Caco-2 (cell line): ENCODE measurements around the gene ASF1B. TPM values are rescaled to one million over a fixed set of nuclear protein-coding genes. Genes with fewer than 3 reads are reported as not detected.

Experiments used
- BruUV-seq: library from RNA; stranded (reverse); fragments of 400-500 nt; replicated peaks from 2 replicates; lab custom pipeline; 2021; lab: Mats Ljungman, UMichigan
- CTCF ChIA-PET: fragments of 300-600 bp; sonication (Branson Sonifier 250); formaldehyde crosslinking; loops from one replicate; lab custom pipeline; 2022; ENCODE audit warnings: antibody characterized with exemption; lab: Charles Lee
- POLR2A ChIA-PET: fragments of 300-600 bp; sonication (Branson Sonifier 250); formaldehyde crosslinking; loops from one replicate; lab custom pipeline; 2022; ENCODE audit warnings: antibody characterized with exemption; lab: Charles Lee
- DNase-seq, 2 experiments: peaks; one replicate each; pipeline versions ENCODE4 v3.0.0 to v3.0.0-alpha.2; 2020 to 2022
- H3K27me3 ChIP-seq: replicated peaks from 2 replicates; pipeline ENCODE4 v1.6.0; 2011; ENCODE audit warnings: low read length; ENCODE audit not compliant: control insufficient read depth, insufficient read depth
- H3K36me3 ChIP-seq: 2 replicates; pipeline ENCODE4 v1.5.1; 2011; ENCODE audit warnings: low read length; ENCODE audit not compliant: control insufficient read depth, insufficient read depth
- H3K4me1 ChIP-seq: fragments of 250-450 bp; sonication (Bioruptor Pico); 2 replicates; pipeline ENCODE4 v1.5.1; 2020; ENCODE audit warnings: mild to moderate bottlenecking
- H3K4me3 ChIP-seq: 2 replicates; pipeline ENCODE4 v1.5.1; 2011; ENCODE audit warnings: low read depth, mild to moderate bottlenecking, control low read depth, low read length
- H3K9me3 ChIP-seq: fragments of 250-450 bp; sonication (Bioruptor Pico); 2 replicates; pipeline ENCODE4 v1.5.1; 2020; ENCODE audit warnings: mild to moderate bottlenecking, moderate library complexity
- H3K27ac Mint-ChIP-seq: one replicate; pipeline ENCODE4 v1.8.0; 2022; ENCODE audit warnings: mixed read lengths; ENCODE audit not compliant: unreplicated experiment
- H3K27me3 Mint-ChIP-seq: one replicate; pipeline ENCODE4 v1.8.0; 2022; ENCODE audit warnings: mixed read lengths; ENCODE audit not compliant: insufficient read depth, unreplicated experiment
- H3K36me3 Mint-ChIP-seq: one replicate; pipeline ENCODE4 v1.8.0; 2022; ENCODE audit warnings: mild to moderate bottlenecking, mixed read lengths; ENCODE audit not compliant: insufficient read depth, unreplicated experiment
- H3K4me1 Mint-ChIP-seq: one replicate; pipeline ENCODE4 v1.8.0; 2022; ENCODE audit warnings: low read depth, mixed read lengths; ENCODE audit not compliant: unreplicated experiment
- H3K4me3 Mint-ChIP-seq: one replicate; pipeline ENCODE4 v1.8.0; 2022; ENCODE audit warnings: mild to moderate bottlenecking, moderate library complexity, mixed read lengths; ENCODE audit not compliant: unreplicated experiment
- H3K9me3 Mint-ChIP-seq: one replicate; pipeline ENCODE4 v1.8.0; 2022; ENCODE audit warnings: mixed read lengths; ENCODE audit not compliant: unreplicated experiment
- intact Hi-C: fragments of 100-400 bp; cut with micrococcal nuclease; formaldehyde crosslinking; loops from one replicate; pipeline ENCODE4 v1.10.0; 2022; ENCODE audit not compliant: unreplicated experiment
- total RNA-seq: library from RNA; stranded (reverse); gene quantifications from 2 replicates; pipeline ENCODE4 v1.2.3, GENCODE V29; 2022
- TF ChIP-seq, protein P1 (sequence below), 2 experiments: fragments of 200-600 bp in 1 of 2; IDR thresholded peaks; 1 replicate in 1 of 2; 2 replicates in 1 of 2; pipeline versions ENCODE4 v1.5.1 to v1.8.0; 2011 to 2022; ENCODE audit warnings: antibody characterized with exemption in 1 of 2, control low read depth in 1 of 2, inconsistent platforms in 1 of 2, low read depth in 1 of 2, low read length in 1 of 2, mild to moderate bottlenecking in 1 of 2, moderate library complexity in 1 of 2; ENCODE audit not compliant: insufficient read depth in 1 of 2, severe bottlenecking in 1 of 2, unreplicated experiment in 1 of 2

Gene ASF1B
- total RNA-seq, 1 experiment from 2014 or later, result 40.2 TPM

DNA sequence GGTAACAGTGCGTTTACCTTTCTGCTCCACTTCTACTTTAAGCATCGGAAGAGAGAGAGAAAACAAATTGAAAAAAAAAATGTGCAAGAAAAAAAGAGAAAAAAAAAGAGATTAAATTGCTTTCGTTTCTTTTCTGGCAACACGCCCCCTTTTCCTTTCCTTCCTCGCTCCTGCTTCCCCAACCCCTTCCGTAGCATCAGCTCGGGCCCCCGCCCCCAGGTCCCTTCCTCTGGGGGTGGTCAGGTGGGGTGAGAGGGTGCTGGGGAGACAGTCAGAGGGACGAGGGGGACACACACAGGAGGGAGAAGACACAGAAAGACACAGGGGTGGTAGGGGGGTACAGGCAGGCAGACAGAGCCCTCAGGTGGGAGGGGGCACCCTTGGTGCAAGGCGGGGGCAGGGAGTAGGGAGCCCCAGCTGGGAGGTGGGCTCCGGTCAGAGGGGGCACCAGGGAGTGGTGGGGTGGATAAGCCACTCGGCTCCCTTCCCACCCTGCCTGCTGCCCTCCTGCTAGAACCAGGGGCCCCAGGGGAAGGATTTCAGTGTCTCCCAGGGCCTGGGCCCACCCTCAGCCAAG lies 30.7 kb upstream of the ASF1B start:
- Mint-ChIP-seq H3K4me1 (no peaks in the 10 kb centered on the region), H3K36me3 (no peaks in the 10 kb centered on the region), H3K27me3 (no peaks in the 10 kb centered on the region), H3K9me3 (no peaks in the 10 kb centered on the region), H3K27ac (no peak overlapping the region), H3K4me3 (no peak overlapping the region)
- Histone ChIP-seq H3K36me3 (no peaks in the 10 kb centered on the region), H3K9me3 (no peaks in the 10 kb centered on the region), H3K27me3 (no peaks in the 10 kb centered on the region), H3K4me1 (no peaks in the 10 kb centered on the region), H3K4me3 (no peak overlapping the region)
- BruUV-seq, result no TSS peak
- ChIA-PET CTCF (no interaction called here), POLR2A (interaction anchor here (0.8 kb wide), 1 partner anchor 31 kb away, joined by 3 read pairs; the partner anchor contains the start of gene ASF1B)
- intact Hi-C loops, result no loop called here
- DNase-seq, result no peak
- TF ChIP-seq, protein P1, sequence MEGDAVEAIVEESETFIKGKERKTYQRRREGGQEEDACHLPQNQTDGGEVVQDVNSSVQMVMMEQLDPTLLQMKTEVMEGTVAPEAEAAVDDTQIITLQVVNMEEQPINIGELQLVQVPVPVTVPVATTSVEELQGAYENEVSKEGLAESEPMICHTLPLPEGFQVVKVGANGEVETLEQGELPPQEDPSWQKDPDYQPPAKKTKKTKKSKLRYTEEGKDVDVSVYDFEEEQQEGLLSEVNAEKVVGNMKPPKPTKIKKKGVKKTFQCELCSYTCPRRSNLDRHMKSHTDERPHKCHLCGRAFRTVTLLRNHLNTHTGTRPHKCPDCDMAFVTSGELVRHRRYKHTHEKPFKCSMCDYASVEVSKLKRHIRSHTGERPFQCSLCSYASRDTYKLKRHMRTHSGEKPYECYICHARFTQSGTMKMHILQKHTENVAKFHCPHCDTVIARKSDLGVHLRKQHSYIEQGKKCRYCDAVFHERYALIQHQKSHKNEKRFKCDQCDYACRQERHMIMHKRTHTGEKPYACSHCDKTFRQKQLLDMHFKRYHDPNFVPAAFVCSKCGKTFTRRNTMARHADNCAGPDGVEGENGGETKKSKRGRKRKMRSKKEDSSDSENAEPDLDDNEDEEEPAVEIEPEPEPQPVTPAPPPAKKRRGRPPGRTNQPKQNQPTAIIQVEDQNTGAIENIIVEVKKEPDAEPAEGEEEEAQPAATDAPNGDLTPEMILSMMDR (IDR thresholded peaks at IDR 0.05; ENCODE audit: insufficient read depth in 1 of 2, low read depth in 1 of 2, low read length in 1 of 2, severe bottlenecking in 1 of 2, unreplicated experiment in 1 of 2), result no peak

DNA sequence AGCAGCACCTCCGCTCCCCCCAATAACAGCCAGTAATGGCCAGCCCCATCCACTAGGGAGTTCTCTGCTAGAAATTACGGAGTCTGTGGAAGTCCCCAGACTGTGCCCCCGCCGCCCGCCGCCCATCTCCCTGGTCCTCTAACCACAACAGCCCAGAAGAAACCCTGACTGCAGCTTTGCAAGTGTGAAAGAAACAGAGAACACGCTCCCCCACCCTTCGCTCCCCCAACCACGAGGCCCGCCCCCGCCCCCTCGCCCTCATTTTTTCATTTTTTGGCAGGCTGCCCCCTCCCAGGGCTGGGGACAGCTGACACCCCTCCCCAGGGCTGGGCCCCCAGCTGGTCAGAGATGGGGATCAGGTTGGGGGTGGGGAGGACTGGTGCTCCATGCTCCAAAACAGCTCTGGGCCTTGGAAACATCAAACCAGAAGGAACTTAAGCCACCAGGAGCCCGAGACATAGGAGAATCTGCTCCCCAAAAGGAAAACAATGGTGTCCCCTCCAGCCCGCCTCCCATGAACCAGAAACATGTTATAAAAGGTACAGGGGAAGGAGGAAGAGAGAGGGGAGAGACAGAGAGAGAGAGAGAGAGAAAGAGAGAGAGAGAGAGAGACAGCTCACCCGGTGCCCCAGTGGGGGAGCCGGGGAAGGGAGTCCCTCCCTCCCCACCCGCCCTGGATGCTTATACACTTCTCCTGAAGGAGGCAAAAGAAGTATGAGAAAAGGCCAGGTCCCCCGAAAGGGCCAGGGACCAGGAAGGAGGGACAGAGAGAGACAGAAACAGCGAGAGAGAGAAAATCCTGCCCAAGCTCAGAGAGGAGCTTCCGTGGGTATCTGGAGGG lies 29.8 kb upstream of the ASF1B start:
- no peaks in the 10 kb centered on the region for H3K27me3 Mint-ChIP-seq
- no peak overlapping the region for H3K4me3 ChIP-seq
- H3K4me1 Mint-ChIP-seq, result no peaks in the 10 kb centered on the region
- no peaks in the 10 kb centered on the region for H3K36me3 ChIP-seq
- H3K27me3 ChIP-seq, result no peaks in the 10 kb centered on the region
- intact Hi-C loops, result no loop called here
- no peaks in the 10 kb centered on the region for H3K4me1 ChIP-seq
- no peak overlapping the region for H3K4me3 Mint-ChIP-seq
- TF ChIP-seq, protein P1 (IDR thresholded peaks at IDR 0.05; ENCODE audit: insufficient read depth in 1 of 2, low read depth in 1 of 2, low read length in 1 of 2, severe bottlenecking in 1 of 2, unreplicated experiment in 1 of 2), result no peak
- no TSS peak for BruUV-seq
- H3K9me3 Mint-ChIP-seq, result no peaks in the 10 kb centered on the region
- no peaks in the 10 kb centered on the region for H3K9me3 ChIP-seq
- POLR2A ChIA-PET, result no interaction called here
- H3K36me3 Mint-ChIP-seq, result no peaks in the 10 kb centered on the region
- CTCF ChIA-PET, result interaction anchor here (0.6 kb wide), 1 partner anchor 200 kb away, joined by 5 read pairs; no protein-coding TSS in a partner anchor
- no peak for DNase-seq
- no peak overlapping the region for H3K27ac Mint-ChIP-seq

DNA sequence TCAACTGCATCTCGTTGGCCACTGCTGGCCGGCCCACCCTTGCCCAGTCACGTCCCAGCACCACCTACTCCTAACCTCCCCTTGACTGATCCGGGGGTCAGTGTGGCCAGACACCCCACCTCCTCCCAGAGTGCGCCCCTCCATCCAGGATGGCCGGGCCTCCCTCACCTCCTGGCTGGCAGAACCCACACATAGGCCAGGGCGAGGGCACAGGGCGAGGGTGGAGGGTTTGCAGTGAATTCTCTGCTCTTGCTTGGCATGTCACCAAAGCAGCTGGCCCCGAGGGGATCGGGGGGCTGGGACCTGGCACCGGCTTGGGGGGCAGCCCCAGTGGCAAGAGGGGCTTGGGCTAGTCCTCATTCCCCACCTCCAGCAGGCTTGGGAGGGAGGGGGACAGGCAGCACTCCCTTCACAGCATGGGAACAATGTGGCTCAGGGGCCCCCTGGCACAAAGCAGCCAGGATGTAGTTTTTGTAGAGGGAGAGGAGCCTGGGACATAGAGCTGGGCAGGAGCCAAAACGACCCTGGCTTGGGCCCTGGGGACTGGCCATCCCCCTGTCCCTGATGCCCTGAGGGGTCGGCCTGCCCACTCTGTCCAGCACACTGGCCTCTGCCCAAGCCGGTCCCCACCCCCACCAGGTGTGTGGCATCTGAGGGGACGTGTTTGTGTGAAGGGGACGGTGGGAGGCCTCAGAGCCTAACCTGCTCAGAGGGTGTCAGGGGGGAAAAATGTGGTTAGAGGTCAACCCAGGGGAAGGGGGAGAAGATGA lies 28.5 kb upstream of the ASF1B start:
- H3K4me3 ChIP-seq, result no peak overlapping the region
- H3K36me3 ChIP-seq, result no peaks in the 10 kb centered on the region
- H3K36me3 Mint-ChIP-seq, result no peaks in the 10 kb centered on the region
- BruUV-seq, result no TSS peak
- H3K9me3 Mint-ChIP-seq, result no peaks in the 10 kb centered on the region
- H3K4me1 Mint-ChIP-seq, result no peaks in the 10 kb centered on the region
- POLR2A ChIA-PET, result no interaction called here
- no peaks in the 10 kb centered on the region for H3K27me3 ChIP-seq
- no peak for DNase-seq
- CTCF ChIA-PET, result no interaction called here
- H3K4me3 Mint-ChIP-seq, result no peak overlapping the region
- no peaks in the 10 kb centered on the region for H3K27me3 Mint-ChIP-seq
- TF ChIP-seq, protein P1 (IDR thresholded peaks at IDR 0.05; ENCODE audit: insufficient read depth in 1 of 2, low read depth in 1 of 2, low read length in 1 of 2, severe bottlenecking in 1 of 2, unreplicated experiment in 1 of 2), result no peak
- no peaks in the 10 kb centered on the region for H3K9me3 ChIP-seq
- H3K27ac Mint-ChIP-seq, result no peak overlapping the region
- intact Hi-C loops, result no loop called here
- no peaks in the 10 kb centered on the region for H3K4me1 ChIP-seq
